Osteoblast (primary cell): ENCODE results near the gene IZUMO1. TPM values are rescaled to one million over a fixed set of nuclear protein-coding genes. Genes with fewer than 3 reads are reported as not detected.
A peak's percentile ranks its signal among the peaks of the same experiment; 100 is the strongest.
"Not testable (repeated sequence)": the region's sequence is repeated elsewhere in the genome, so short reads cannot be mapped to it uniquely, and the experiment has no call there.

ENCODE experiments used
- DNase-seq: peaks from one replicate; pipeline ENCODE4 v3.0.0; 2011; ENCODE audit warnings: low spot score, mixed read lengths; ENCODE audit not compliant: insufficient read length; ENCODE audit errors: missing footprints
- H2AFZ ChIP-seq: 2 replicates; pipeline ENCODE4 v1.6.0; 2011; ENCODE audit warnings: mild to moderate bottlenecking, low read length
- H3K27ac ChIP-seq: 2 replicates; pipeline ENCODE4 v1.5.1; 2011; ENCODE audit warnings: mild to moderate bottlenecking, low read depth, low read length, moderate library complexity
- H3K27me3 ChIP-seq: 2 replicates; pipeline ENCODE4 v1.6.0; 2012; ENCODE audit warnings: mild to moderate bottlenecking, control low read depth, inconsistent platforms, low read length, moderate library complexity; ENCODE audit not compliant: insufficient read depth
- H3K36me3 ChIP-seq: 2 replicates; pipeline ENCODE4 v1.5.1; 2011; ENCODE audit warnings: mild to moderate bottlenecking, low read length, control low read depth, moderate library complexity; ENCODE audit not compliant: insufficient read depth
- H3K4me1 ChIP-seq: 2 replicates; pipeline ENCODE4 v1.5.1; 2011; ENCODE audit warnings: mild to moderate bottlenecking, low read length, control low read depth, moderate library complexity; ENCODE audit not compliant: insufficient read depth
- H3K4me2 ChIP-seq: 2 replicates; pipeline ENCODE4 v1.6.0; 2011; ENCODE audit warnings: mild to moderate bottlenecking, low read length; ENCODE audit not compliant: insufficient read depth
- H3K4me3 ChIP-seq: fragments of 200-600 bp; sonication (generic); 3 replicates; pipeline ENCODE4 v1.5.1; 2012; ENCODE audit warnings: mild to moderate bottlenecking, low read length, inconsistent platforms; ENCODE audit not compliant: insufficient read depth
- H3K79me2 ChIP-seq: 2 replicates; pipeline ENCODE4 v1.6.0; 2012; ENCODE audit warnings: mild to moderate bottlenecking, low read length, control low read depth, inconsistent platforms; ENCODE audit not compliant: insufficient read depth
- H3K9me3 ChIP-seq: 2 replicates; pipeline ENCODE4 v1.5.1; 2011; ENCODE audit warnings: low read depth, low read length, control low read depth
- H4K20me1 ChIP-seq: 2 replicates; pipeline ENCODE4 v1.6.0; 2012; ENCODE audit warnings: mild to moderate bottlenecking, low read length, control low read depth; ENCODE audit not compliant: insufficient read depth
- CTCF ChIP-seq: IDR thresholded peaks from 2 replicates; pipeline ENCODE4 v1.5.1; 2011; ENCODE audit warnings: mild to moderate bottlenecking, low read depth, low read length, moderate library complexity; ENCODE audit errors: extremely low read depth
- total RNA-seq: library from RNA; depleted of rRNA; stranded (reverse); fragments of >200 nt; gene quantifications from 2 replicates; pipeline ENCODE4 v1.2.3, GENCODE V29; 2012

The IZUMO1 gene
- total RNA-seq, 1 donor: not detected

- H4K20me1 ChIP-seq: no peaks in the 10 kb centered on the region
- no peaks in the 10 kb centered on the region for H3K27me3 ChIP-seq
- TF ChIP-seq CTCF: no peak
- H2AFZ ChIP-seq: no peak overlapping the region
- H3K79me2 ChIP-seq: no peaks in the 10 kb centered on the region
- H3K9me3 ChIP-seq: no peaks in the 10 kb centered on the region
- DNase-seq: peak; percentile 36
- H3K4me2 ChIP-seq: no peak overlapping the region
- no peak overlapping the region for H3K4me3 ChIP-seq
- H3K4me1 ChIP-seq: peaks cover 9% of the 10 kb centered on the region
- H3K27ac ChIP-seq: no peak overlapping the region
- H3K36me3 ChIP-seq: no peaks in the 10 kb centered on the region
Observed at GRCh38 chr19:48793271-48793670, 46.6 kb upstream of the IZUMO1 start.

GRCh38 chr19:48787331-48787730, 40.6 kb upstream of the IZUMO1 start:
- not testable (repeated sequence) for DNase-seq, H3K9me3 ChIP-seq, H3K27ac ChIP-seq, H3K4me1 ChIP-seq, H4K20me1 ChIP-seq, H3K79me2 ChIP-seq, H3K4me3 ChIP-seq, H3K4me2 ChIP-seq, H3K36me3 ChIP-seq, H3K27me3 ChIP-seq, H2AFZ ChIP-seq

- not testable (repeated sequence) for H3K79me2 ChIP-seq, H3K27me3 ChIP-seq, H3K4me2 ChIP-seq, H3K4me3 ChIP-seq, DNase-seq, H3K9me3 ChIP-seq, H2AFZ ChIP-seq, H3K27ac ChIP-seq, H3K4me1 ChIP-seq, H4K20me1 ChIP-seq, H3K36me3 ChIP-seq
Observed at GRCh38 chr19:48786422-48786821, 39.7 kb upstream of the IZUMO1 start.

- Histone ChIP-seq H3K9me3 (no peaks in the 10 kb centered on the region), H3K27ac (no peak overlapping the region), H3K4me2 (no peak overlapping the region), H4K20me1 (no peaks in the 10 kb centered on the region), H3K4me3 (no peak overlapping the region), H2AFZ (no peak overlapping the region), H3K79me2 (no peaks in the 10 kb centered on the region), H3K4me1 (no peaks in the 10 kb centered on the region), H3K27me3 (no peaks in the 10 kb centered on the region), H3K36me3 (no peaks in the 10 kb centered on the region)
- TF ChIP-seq CTCF: peak; percentile 31
- peak; percentile 80 for DNase-seq
Observed at GRCh38 chr19:48784527-48784926, 37.8 kb upstream of the IZUMO1 start.

GRCh38 chr19:48780631-48781391, 34.1 kb upstream of the IZUMO1 start:
- H3K27ac ChIP-seq: no peak overlapping the region
- H3K27me3 ChIP-seq: no peaks in the 10 kb centered on the region
- H3K9me3 ChIP-seq: no peaks in the 10 kb centered on the region
- no peak for TF ChIP-seq CTCF
- no peaks in the 10 kb centered on the region for H3K4me1 ChIP-seq
- no peak overlapping the region for H2AFZ ChIP-seq
- H3K79me2 ChIP-seq: no peaks in the 10 kb centered on the region
- no peaks in the 10 kb centered on the region for H3K36me3 ChIP-seq
- no peak overlapping the region for H3K4me3 ChIP-seq
- peak; percentile 30 for DNase-seq
- H3K4me2 ChIP-seq: no peak overlapping the region
- no peaks in the 10 kb centered on the region for H4K20me1 ChIP-seq
